GM12878 (cell line): ENCODE results near the gene ANXA10.

Experiments used
- CTCF ChIP-seq, 3 experiments: IDR thresholded peaks in 2 of 3; conservative IDR thresholded peaks in 1 of 3; 2 replicates each; pipeline ENCODE4 v1.5.1; 2011; ENCODE audit warnings: low read depth in 3 of 3, low read length in 3 of 3, mild to moderate bottlenecking in 3 of 3, control low read depth in 2 of 3, moderate library complexity in 2 of 3, inconsistent platforms in 1 of 3, mixed read lengths in 1 of 3; ENCODE audit not compliant: control insufficient read depth in 2 of 3, insufficient read depth in 1 of 3; ENCODE audit errors: extremely low read depth in 1 of 3
- EP300 ChIP-seq, 2 experiments: fragments of 150-350 bp in 1 of 2; IDR thresholded peaks; 2 replicates each; pipeline ENCODE4 v1.6.1; 2011 to 2012; ENCODE audit warnings: low read depth in 2 of 2, low read length in 2 of 2, borderline replicate concordance in 1 of 2, improper control_type of control experiment in 1 of 2, inconsistent platforms in 1 of 2; ENCODE audit not compliant: control insufficient read depth in 1 of 2
- GABPA ChIP-seq: IDR thresholded peaks from 2 replicates; pipeline ENCODE4 v1.6.1; 2014; ENCODE audit warnings: antibody characterized with exemption, low read depth, mild to moderate bottlenecking, inconsistent platforms
- MXI1 ChIP-seq: fragments of 150-350 bp; IDR thresholded peaks from 2 replicates; pipeline ENCODE4 v1.6.1; 2011; ENCODE audit warnings: low read depth, mild to moderate bottlenecking, inconsistent platforms, low read length, improper control_type of control experiment
- PKNOX1 ChIP-seq: fragments of 450-650 bp; IDR thresholded peaks from 2 replicates; pipeline ENCODE4 v1.6.1; 2016; ENCODE audit warnings: mild to moderate bottlenecking
- PRDM15 ChIP-seq: fragments of 450-650 bp; formaldehyde crosslinking; IDR thresholded peaks from 2 replicates; pipeline ENCODE4 v1.4.0; 2020; ENCODE audit warnings: mild to moderate bottlenecking, moderate library complexity
- RAD21 ChIP-seq: IDR thresholded peaks from 2 replicates; pipeline ENCODE4 v1.6.1; 2011; ENCODE audit warnings: mild to moderate bottlenecking, low read depth, low read length, moderate library complexity; ENCODE audit not compliant: insufficient read depth
- RELA ChIP-seq: fragments of 450-650 bp; IDR thresholded peaks from 2 replicates; pipeline ENCODE4 v1.8.0; 2014; ENCODE audit warnings: borderline replicate concordance; ENCODE audit not compliant: partially characterized antibody
- RUNX3 ChIP-seq: IDR thresholded peaks from 2 replicates; pipeline ENCODE4 v1.6.1; 2012; ENCODE audit warnings: low read length, inconsistent platforms
- SREBF1 ChIP-seq: IDR thresholded peaks from 2 replicates; pipeline ENCODE4 v1.6.1; 2012; ENCODE audit warnings: mild to moderate bottlenecking, low read length
- USF1 ChIP-seq: IDR thresholded peaks from 2 replicates; pipeline ENCODE4 v1.6.1; 2011; ENCODE audit warnings: borderline replicate concordance, low read depth, mild to moderate bottlenecking, moderate library complexity, mixed read lengths, low read length; ENCODE audit not compliant: insufficient read depth; ENCODE audit errors: extremely low read length
- ZNF274 ChIP-seq: IDR thresholded peaks from one replicate; pipeline ENCODE4 v1.8.0; 2011; ENCODE audit not compliant: insufficient read length, insufficient read depth

GRCh38 chr4:168131196-168131595 lies 38.9 kb downstream of the ANXA10 start:
- TF ChIP-seq PRDM15 (CRISPR knock-in tag) = no peak
- TF ChIP-seq GABPA = no peak
- no peak for TF ChIP-seq CTCF (IDR thresholded peaks at IDR 0.05 in 2 of 3, conservative IDR thresholded peaks at IDR 0.05 in 1 of 3; ENCODE audit: control insufficient read depth in 2 of 3, extremely low read depth in 1 of 3, insufficient read depth in 1 of 3, low read depth in 3 of 3, low read length in 3 of 3)
- TF ChIP-seq EP300 (IDR thresholded peaks at IDR 0.05; ENCODE audit: borderline replicate concordance in 1 of 2, control insufficient read depth in 1 of 2, low read depth in 2 of 2, low read length in 2 of 2) = no peak
- TF ChIP-seq USF1 = no peak
- no peak for TF ChIP-seq RELA
- TF ChIP-seq RUNX3 = no peak
- no peak for TF ChIP-seq ZNF274
- no peak for TF ChIP-seq MXI1
- TF ChIP-seq SREBF1 = no peak
- no peak for TF ChIP-seq PKNOX1
- no peak for TF ChIP-seq RAD21
